Measurements from ENCODE around the gene GTF3C1. TPM values are rescaled to one million over a fixed set of nuclear protein-coding genes. Genes with fewer than 3 reads are reported as not detected.

Gene GTF3C1
- total and polyA plus RNA-seq, 2 donors (not counting 1 experiment from before 2014, with no cell fraction given), result 31.2 to 49.6 TPM

DNA sequence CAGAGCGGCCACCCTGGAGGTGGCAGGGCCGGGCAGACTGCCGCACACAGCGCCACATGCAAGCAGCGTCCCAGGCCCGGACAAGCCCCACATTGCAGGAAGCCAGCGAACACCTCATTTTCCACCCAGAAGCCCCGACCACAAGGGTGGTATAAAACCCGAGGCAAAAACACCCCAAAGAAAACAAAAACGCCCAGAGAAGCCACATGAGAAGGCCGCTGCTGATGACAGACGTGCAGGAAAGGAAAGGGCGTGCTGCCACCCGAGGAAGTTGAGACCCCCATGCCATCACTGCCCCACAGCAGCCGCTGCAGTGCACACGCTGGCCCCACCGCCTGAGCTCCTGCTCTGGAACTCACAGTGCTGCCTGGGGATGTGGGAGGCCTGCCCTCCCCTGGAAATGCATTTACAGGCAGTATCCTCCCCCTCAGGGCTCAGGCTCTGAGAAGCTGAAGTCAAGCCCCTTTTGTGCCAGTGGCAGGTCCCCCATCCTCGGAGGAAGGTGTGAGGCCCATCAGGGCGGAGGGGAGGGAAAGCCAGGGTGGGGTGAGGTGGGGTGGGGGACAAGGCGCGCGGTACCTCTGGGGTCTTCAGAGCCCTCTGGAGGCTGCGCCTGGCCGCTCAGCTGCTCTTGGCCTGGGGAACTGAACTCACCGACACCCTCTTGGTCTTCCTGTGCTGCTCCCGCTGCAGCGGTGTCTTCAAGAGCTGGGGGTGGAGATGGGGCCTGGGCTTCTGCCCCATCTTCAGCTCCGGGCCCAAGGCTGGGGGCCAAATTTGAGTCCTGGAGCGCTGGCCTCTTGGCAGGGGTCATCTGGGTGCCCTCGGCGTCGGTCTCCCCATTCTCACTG is 85.7 kb downstream of the GTF3C1 start:
- H3K27me3 Mint-ChIP-seq, result no peaks in the 10 kb centered on the region
- Histone ChIP-seq H3K27ac (ENCODE audit: low read length in 2 of 2) (no peak overlapping the region), H4K20me1 (ENCODE audit: control insufficient read depth, insufficient read depth, low read length, poor library complexity, severe bottlenecking) (no peaks in the 10 kb centered on the region), H2AFZ (ENCODE audit: insufficient read depth, low read depth, low read length, poor library complexity, severe bottlenecking) (no peak overlapping the region), H3K36me3 (replicated peaks in 1 of 2; ENCODE audit: control extremely low read depth in 1 of 2, control insufficient read depth in 1 of 2, extremely low read depth in 1 of 2, insufficient read depth in 2 of 2, low read length in 1 of 2) (peaks cover 0 to 58% of the 10 kb centered on the region in 2 experiments), H3K4me1 (ENCODE audit: control insufficient read depth in 2 of 2, insufficient read depth in 2 of 2, low read length in 2 of 2) (no peaks in the 10 kb centered on the region), H3K9me3 (ENCODE audit: control extremely low read depth in 1 of 3, control insufficient read depth in 2 of 3, insufficient read depth in 1 of 3, low read length in 2 of 3) (no peaks in the 10 kb centered on the region), H3K27me3 (replicated peaks in 1 of 4; ENCODE audit: control extremely low read depth in 1 of 4, control insufficient read depth in 3 of 4, insufficient read depth in 4 of 4, low read length in 3 of 4) (no peaks in the 10 kb centered on the region), H3K4me3 (ENCODE audit: control extremely low read depth in 1 of 5, extremely low read depth in 1 of 5, insufficient read depth in 1 of 5, low read depth in 2 of 5, low read length in 4 of 5) (no peak overlapping the region), H3K4me2 (replicated peaks; ENCODE audit: low read depth, low read length, poor library complexity, severe bottlenecking) (no peak overlapping the region), H3K9ac (ENCODE audit: low read length) (no peak overlapping the region), H3K79me2 (ENCODE audit: control insufficient read depth, insufficient read depth, low read length) (no peaks in the 10 kb centered on the region)
- no peak for TF ChIP-seq EZH2 (IDR thresholded peaks at IDR 0.05; ENCODE audit: borderline replicate concordance, insufficient read depth, low read depth, low read length, poor library complexity, severe bottlenecking)
- TF ChIP-seq, protein P1, sequence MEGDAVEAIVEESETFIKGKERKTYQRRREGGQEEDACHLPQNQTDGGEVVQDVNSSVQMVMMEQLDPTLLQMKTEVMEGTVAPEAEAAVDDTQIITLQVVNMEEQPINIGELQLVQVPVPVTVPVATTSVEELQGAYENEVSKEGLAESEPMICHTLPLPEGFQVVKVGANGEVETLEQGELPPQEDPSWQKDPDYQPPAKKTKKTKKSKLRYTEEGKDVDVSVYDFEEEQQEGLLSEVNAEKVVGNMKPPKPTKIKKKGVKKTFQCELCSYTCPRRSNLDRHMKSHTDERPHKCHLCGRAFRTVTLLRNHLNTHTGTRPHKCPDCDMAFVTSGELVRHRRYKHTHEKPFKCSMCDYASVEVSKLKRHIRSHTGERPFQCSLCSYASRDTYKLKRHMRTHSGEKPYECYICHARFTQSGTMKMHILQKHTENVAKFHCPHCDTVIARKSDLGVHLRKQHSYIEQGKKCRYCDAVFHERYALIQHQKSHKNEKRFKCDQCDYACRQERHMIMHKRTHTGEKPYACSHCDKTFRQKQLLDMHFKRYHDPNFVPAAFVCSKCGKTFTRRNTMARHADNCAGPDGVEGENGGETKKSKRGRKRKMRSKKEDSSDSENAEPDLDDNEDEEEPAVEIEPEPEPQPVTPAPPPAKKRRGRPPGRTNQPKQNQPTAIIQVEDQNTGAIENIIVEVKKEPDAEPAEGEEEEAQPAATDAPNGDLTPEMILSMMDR (IDR thresholded peaks at IDR 0.05), result no peak
- CTCF ChIA-PET, result no interaction called here
- no peaks in the 10 kb centered on the region for H3K4me1 Mint-ChIP-seq
- intact Hi-C loops (cut with micrococcal nuclease), result no loop called here
- POLR2A ChIA-PET, result no interaction called here
- no peak for DNase-seq
- ATAC-seq (ENCODE audit: low read depth), result no peak
- WGBS (ENCODE audit: insufficient coverage), result 92% methylated on average over 29 of the region's 32 CpGs
- H3K9me3 Mint-ChIP-seq (ENCODE audit: insufficient read depth), result no peaks in the 10 kb centered on the region
- H3K27ac Mint-ChIP-seq, result no peak overlapping the region
- no peak overlapping the region for H3K4me3 Mint-ChIP-seq
